Measurements from ENCODE around the gene ANKRD13B.

ANKRD13B gene

DNA sequence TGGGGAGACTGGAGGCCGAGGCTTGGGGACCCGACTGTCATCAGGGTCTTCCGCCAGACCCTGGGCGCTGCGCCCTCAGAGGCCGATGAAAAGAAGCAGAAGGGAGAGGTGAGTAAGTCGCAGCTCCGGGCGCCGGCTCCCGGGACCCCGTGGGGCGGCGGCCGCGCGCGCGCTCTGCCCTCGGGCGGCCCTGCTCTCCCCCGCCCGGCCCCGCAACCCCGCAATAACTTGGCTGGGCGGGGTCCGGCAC is 25.7 kb upstream of the ANKRD13B start:
- H2BK15ac ChIP-seq (ENCODE audit: low read depth, poor library complexity, severe bottlenecking), result no peak overlapping the region
- H3K79me1 ChIP-seq (replicated peaks; ENCODE audit: low read length, poor library complexity, severe bottlenecking), result peaks cover 21% of the 10 kb centered on the region
- peak overlapping the region; percentile 84 for H3K9ac ChIP-seq (ENCODE audit: low read length)
- H3K27ac ChIP-seq (ENCODE audit: low read length, poor library complexity, severe bottlenecking), result no peak overlapping the region
- peaks cover 27% of the 10 kb centered on the region for H3K4me1 ChIP-seq (ENCODE audit: control insufficient read depth, insufficient read depth, low read depth, low read length)
- H3K9me3 ChIP-seq (ENCODE audit: control insufficient read depth, low read length), result no peaks in the 10 kb centered on the region
- no peak overlapping the region for H4K91ac ChIP-seq (ENCODE audit: low read length)
- no peak for DNase-seq
- H4K8ac ChIP-seq (ENCODE audit: low read length), result no peak overlapping the region
- no peaks in the 10 kb centered on the region for H3K27me3 ChIP-seq (ENCODE audit: control insufficient read depth in 1 of 2, insufficient read depth in 1 of 2, low read length in 2 of 2)
- peak overlapping the region in 1 of 2 experiments; percentile 93 for H3K18ac ChIP-seq (ENCODE audit: low read depth in 1 of 2, low read length in 2 of 2)
- WGBS, result 1% methylated on average over 22 of the region's 27 CpGs
- peaks cover 20 to 22% of the 10 kb centered on the region in 2 experiments for H3K36me3 ChIP-seq (ENCODE audit: control insufficient read depth in 1 of 2, insufficient read depth in 2 of 2, low read depth in 1 of 2, low read length in 2 of 2)
- H3K14ac ChIP-seq (ENCODE audit: low read length in 2 of 2), result no peak overlapping the region
- no peak overlapping the region for H2BK12ac ChIP-seq (ENCODE audit: low read length in 2 of 2)
- H2AK5ac ChIP-seq (ENCODE audit: low read length, severe bottlenecking), result no peak overlapping the region
- H2BK5ac ChIP-seq (ENCODE audit: low read depth, low read length, poor library complexity, severe bottlenecking), result no peak overlapping the region
- peak overlapping the region in 1 of 2 experiments; percentile 6 for H3K23ac ChIP-seq (ENCODE audit: low read length in 2 of 2)
- peak overlapping the region; percentile 69 for H3K4me2 ChIP-seq (ENCODE audit: low read length, poor library complexity, severe bottlenecking)
- H2AFZ ChIP-seq (ENCODE audit: low read depth, low read length), result peak overlapping the region; percentile 79
- no peak overlapping the region for H2BK120ac ChIP-seq (ENCODE audit: low read depth, low read length)
- peak overlapping the region; percentile 75 to 90 for H3K4me3 ChIP-seq (ENCODE audit: insufficient read depth in 1 of 2, low read depth in 1 of 2, low read length in 2 of 2)
- H3K4ac ChIP-seq (ENCODE audit: low read depth in 1 of 2, low read length in 2 of 2), result peak overlapping the region; percentile 13 to 40

DNA sequence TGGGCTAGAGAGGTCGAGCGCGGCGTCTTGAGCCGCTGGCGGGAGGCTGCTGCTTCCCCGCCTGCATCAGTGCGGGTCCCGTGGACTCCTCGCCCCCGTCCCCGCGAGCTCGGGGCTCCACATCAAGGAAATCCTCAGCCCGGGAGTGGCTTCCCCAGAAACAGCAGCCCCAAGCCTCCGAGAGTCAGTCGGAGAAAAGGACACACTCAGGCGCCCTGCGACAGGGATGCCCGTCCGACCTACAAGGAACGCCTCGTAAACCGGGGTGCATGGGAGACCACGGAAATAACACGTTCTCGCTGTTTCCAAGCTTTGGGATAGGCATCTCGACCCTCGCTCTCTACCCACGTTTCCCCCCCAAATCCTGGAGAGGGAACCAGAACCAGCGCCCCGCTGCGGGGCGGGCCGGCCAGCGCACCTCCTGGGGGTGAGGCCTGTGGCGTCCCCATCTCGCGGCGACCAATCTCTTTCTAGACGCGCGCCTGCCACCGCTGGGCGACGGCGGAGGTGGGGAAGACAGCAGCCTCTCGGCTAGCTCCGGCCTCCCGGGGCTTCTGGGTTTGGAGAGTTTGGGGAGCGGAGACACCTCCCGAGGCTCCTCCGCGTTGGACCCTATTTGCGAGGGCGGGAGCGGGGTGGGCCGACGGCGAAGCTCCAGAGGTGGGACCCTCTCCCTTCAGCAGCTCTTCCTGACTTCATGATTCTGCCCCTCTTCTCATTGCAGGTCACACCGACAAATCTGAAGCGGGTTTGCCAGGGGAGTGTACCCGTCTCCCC is 25.2 kb upstream of the ANKRD13B start:
- H2AK5ac ChIP-seq (ENCODE audit: low read length, severe bottlenecking), result no peak overlapping the region
- peaks cover 20% of the 10 kb centered on the region for H3K79me1 ChIP-seq (replicated peaks; ENCODE audit: low read length, poor library complexity, severe bottlenecking)
- peak overlapping the region; percentile 78 to 93 for H3K18ac ChIP-seq (ENCODE audit: low read depth in 1 of 2, low read length in 2 of 2)
- peak; percentile 79 for DNase-seq
- peak overlapping the region; percentile 55 for H2BK120ac ChIP-seq (ENCODE audit: low read depth, low read length)
- peaks cover 18 to 20% of the 10 kb centered on the region in 2 experiments for H3K36me3 ChIP-seq (ENCODE audit: control insufficient read depth in 1 of 2, insufficient read depth in 2 of 2, low read depth in 1 of 2, low read length in 2 of 2)
- H3K4me1 ChIP-seq (ENCODE audit: control insufficient read depth, insufficient read depth, low read depth, low read length), result peaks cover 32% of the 10 kb centered on the region
- peak overlapping the region in 1 of 2 experiments; percentile 98 for H3K14ac ChIP-seq (ENCODE audit: low read length in 2 of 2)
- H2BK15ac ChIP-seq (ENCODE audit: low read depth, poor library complexity, severe bottlenecking), result no peak overlapping the region
- H4K91ac ChIP-seq (ENCODE audit: low read length), result peak overlapping the region; percentile 36
- peak overlapping the region in 1 of 2 experiments; percentile 79 for H3K23ac ChIP-seq (ENCODE audit: low read length in 2 of 2)
- peak overlapping the region; percentile 75 to 90 for H3K4me3 ChIP-seq (ENCODE audit: insufficient read depth in 1 of 2, low read depth in 1 of 2, low read length in 2 of 2)
- H2BK5ac ChIP-seq (ENCODE audit: low read depth, low read length, poor library complexity, severe bottlenecking), result peak overlapping the region; percentile 67
- no peaks in the 10 kb centered on the region for H3K9me3 ChIP-seq (ENCODE audit: control insufficient read depth, low read length)
- H3K4ac ChIP-seq (ENCODE audit: low read depth in 1 of 2, low read length in 2 of 2), result peak overlapping the region; percentile 13 to 84
- peak overlapping the region; percentile 69 for H3K4me2 ChIP-seq (ENCODE audit: low read length, poor library complexity, severe bottlenecking)
- H2BK12ac ChIP-seq (ENCODE audit: low read length in 2 of 2), result peak overlapping the region; percentile 29 to 32
- under 1% methylated on average over 61 of the region's 63 CpGs for WGBS
- peak overlapping the region; percentile 79 for H2AFZ ChIP-seq (ENCODE audit: low read depth, low read length)
- no peaks in the 10 kb centered on the region for H3K27me3 ChIP-seq (ENCODE audit: control insufficient read depth in 1 of 2, insufficient read depth in 1 of 2, low read length in 2 of 2)
- peak overlapping the region; percentile 93 for H3K27ac ChIP-seq (ENCODE audit: low read length, poor library complexity, severe bottlenecking)
- peak overlapping the region; percentile 84 for H3K9ac ChIP-seq (ENCODE audit: low read length)
- peak overlapping the region; percentile 87 for H4K8ac ChIP-seq (ENCODE audit: low read length)

DNA sequence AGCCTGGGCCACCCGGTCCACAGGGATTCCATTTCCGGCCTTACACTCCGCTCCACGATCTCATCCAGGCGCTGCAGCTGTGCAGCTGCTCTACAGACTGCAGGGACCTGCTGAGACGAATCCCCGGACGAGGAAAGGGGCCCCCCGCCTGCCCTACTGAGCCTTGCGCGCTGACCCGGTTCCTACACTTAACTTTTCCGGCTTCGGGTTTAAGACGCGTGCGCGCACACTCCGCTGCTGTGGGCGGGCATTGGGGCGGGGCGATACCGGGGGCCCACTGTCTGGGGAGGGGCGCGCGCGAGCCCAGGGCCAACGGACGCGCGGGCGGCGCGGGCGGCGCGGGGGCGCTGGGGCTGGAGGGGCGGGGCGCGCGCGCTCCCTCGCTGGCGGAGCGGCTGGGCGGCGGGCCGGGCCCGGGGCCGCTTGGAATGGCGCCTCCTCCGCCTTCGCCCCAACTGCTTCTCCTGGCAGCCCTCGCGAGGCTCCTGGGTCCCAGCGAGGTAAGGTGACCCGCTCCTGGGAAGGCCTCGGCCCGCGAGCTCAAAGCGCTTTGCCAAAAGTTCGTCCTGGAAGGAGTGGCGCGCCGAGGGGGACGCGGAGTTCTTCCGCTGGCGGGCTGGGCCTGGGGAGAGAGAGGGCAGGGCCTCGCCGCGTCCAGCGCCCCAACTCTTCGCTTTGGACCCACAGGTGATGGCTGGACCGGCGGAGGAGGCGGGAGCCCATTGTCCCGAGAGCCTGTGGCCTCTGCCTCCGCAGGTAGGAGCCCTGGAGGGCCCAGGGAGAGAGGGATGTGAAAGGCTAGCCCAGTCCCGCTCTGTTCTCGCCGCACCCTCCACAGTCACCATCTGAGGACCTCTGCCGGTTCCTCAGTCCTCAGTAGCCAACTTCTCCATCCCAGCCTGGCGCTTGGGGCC is 24.3 kb upstream of the ANKRD13B start, which contains the start of gene TP53I13:
Gene TP53I13 (plus strand): TSS at position 371 of the 914 bp plus-strand sequence. CDS start 58 bp downstream, at position 429.
- peak within 1 kb of the TSS; percentile 81 for H4K91ac ChIP-seq (ENCODE audit: low read length)
- peak; percentile 87 for DNase-seq
- peaks cover 22% of the 10 kb centered on the region for H3K79me1 ChIP-seq (replicated peaks; ENCODE audit: low read length, poor library complexity, severe bottlenecking)
- peak within 1 kb of the TSS; percentile 87 for H4K8ac ChIP-seq (ENCODE audit: low read length)
- H3K36me3 ChIP-seq (ENCODE audit: control insufficient read depth in 1 of 2, insufficient read depth in 2 of 2, low read depth in 1 of 2, low read length in 2 of 2), result peaks cover 24% of the 10 kb centered on the region in 2 experiments
- peak within 1 kb of the TSS in 1 of 2 experiments; percentile 98 for H3K14ac ChIP-seq (ENCODE audit: low read length in 2 of 2)
- H2AFZ ChIP-seq (ENCODE audit: low read depth, low read length), result peak within 1 kb of the TSS; percentile 79
- H2BK120ac ChIP-seq (ENCODE audit: low read depth, low read length), result peak within 1 kb of the TSS; percentile 55
- peak within 1 kb of the TSS; percentile 75 to 90 for H3K4me3 ChIP-seq (ENCODE audit: insufficient read depth in 1 of 2, low read depth in 1 of 2, low read length in 2 of 2)
- H3K23ac ChIP-seq (ENCODE audit: low read length in 2 of 2), result peak within 1 kb of the TSS in 1 of 2 experiments; percentile 79
- H3K9ac ChIP-seq (ENCODE audit: low read length), result peak within 1 kb of the TSS; percentile 86
- peaks cover 39% of the 10 kb centered on the region for H3K4me1 ChIP-seq (ENCODE audit: control insufficient read depth, insufficient read depth, low read depth, low read length)
- H3K27me3 ChIP-seq (ENCODE audit: control insufficient read depth in 1 of 2, insufficient read depth in 1 of 2, low read length in 2 of 2), result no peaks in the 10 kb centered on the region
- peak within 1 kb of the TSS; percentile 67 for H2BK5ac ChIP-seq (ENCODE audit: low read depth, low read length, poor library complexity, severe bottlenecking)
- peak within 1 kb of the TSS; percentile 13 to 96 for H3K4ac ChIP-seq (ENCODE audit: low read depth in 1 of 2, low read length in 2 of 2)
- no peaks in the 10 kb centered on the region for H3K9me3 ChIP-seq (ENCODE audit: control insufficient read depth, low read length)
- H3K18ac ChIP-seq (ENCODE audit: low read depth in 1 of 2, low read length in 2 of 2), result peak within 1 kb of the TSS; percentile 78 to 93
- H3K27ac ChIP-seq (ENCODE audit: low read length, poor library complexity, severe bottlenecking), result peak within 1 kb of the TSS; percentile 93
- H2AK5ac ChIP-seq (ENCODE audit: low read length, severe bottlenecking), result no peak within 1 kb of the TSS
- peak within 1 kb of the TSS; percentile 60 for H2BK15ac ChIP-seq (ENCODE audit: low read depth, poor library complexity, severe bottlenecking)
- under 1% methylated on average over 51 of the region's 85 CpGs for WGBS
- H2BK12ac ChIP-seq (ENCODE audit: low read length in 2 of 2), result peak within 1 kb of the TSS; percentile 32 to 76
- peak within 1 kb of the TSS; percentile 85 for H3K4me2 ChIP-seq (ENCODE audit: low read length, poor library complexity, severe bottlenecking)
